Measurements from ENCODE around the gene RRAGB.

DNA sequence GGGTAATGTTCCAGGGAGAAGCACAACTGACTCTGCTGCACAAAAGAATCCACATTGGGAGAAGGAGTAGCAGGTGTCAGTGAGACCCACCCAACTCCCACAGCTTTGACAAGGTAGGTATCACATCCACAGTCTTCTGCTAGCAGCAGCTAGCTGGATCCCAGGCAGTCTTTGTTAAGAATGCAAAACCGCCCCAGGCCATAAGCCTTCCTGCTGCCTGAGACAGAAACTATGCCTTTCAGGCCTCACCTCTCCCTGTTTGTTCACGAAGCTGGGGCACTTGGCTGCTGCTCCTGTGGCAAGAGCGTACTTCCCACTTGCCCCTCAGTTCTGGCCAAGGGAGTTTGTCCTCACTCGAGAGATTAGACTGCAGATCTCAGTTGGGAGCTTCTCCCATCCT lies 21.4 kb downstream of the RRAGB start:
- TF ChIP-seq, protein P1, sequence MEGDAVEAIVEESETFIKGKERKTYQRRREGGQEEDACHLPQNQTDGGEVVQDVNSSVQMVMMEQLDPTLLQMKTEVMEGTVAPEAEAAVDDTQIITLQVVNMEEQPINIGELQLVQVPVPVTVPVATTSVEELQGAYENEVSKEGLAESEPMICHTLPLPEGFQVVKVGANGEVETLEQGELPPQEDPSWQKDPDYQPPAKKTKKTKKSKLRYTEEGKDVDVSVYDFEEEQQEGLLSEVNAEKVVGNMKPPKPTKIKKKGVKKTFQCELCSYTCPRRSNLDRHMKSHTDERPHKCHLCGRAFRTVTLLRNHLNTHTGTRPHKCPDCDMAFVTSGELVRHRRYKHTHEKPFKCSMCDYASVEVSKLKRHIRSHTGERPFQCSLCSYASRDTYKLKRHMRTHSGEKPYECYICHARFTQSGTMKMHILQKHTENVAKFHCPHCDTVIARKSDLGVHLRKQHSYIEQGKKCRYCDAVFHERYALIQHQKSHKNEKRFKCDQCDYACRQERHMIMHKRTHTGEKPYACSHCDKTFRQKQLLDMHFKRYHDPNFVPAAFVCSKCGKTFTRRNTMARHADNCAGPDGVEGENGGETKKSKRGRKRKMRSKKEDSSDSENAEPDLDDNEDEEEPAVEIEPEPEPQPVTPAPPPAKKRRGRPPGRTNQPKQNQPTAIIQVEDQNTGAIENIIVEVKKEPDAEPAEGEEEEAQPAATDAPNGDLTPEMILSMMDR (IDR thresholded peaks at IDR 0.05), result no peak
- no peak for TF ChIP-seq POLR2A (IDR thresholded peaks at IDR 0.05)

All from uterus (tissue), 2 donors.